Measurements from ENCODE around the gene SLC9A3. TPM values are rescaled to one million over a fixed set of nuclear protein-coding genes. Genes with fewer than 3 reads are reported as not detected.
A peak's percentile ranks its signal among the peaks of the same experiment; 100 is the strongest.

Gene SLC9A3
- total RNA-seq, 2 experiments from 2014 or later, result 1.2 to 1.6 TPM

GRCh38 chr5:433836-434235, 90.4 kb downstream of the SLC9A3 start:
- POLR2A ChIA-PET, result no interaction called here
- no peaks in the 10 kb centered on the region for H3K27me3 Mint-ChIP-seq
- no peak overlapping the region for H3K4me3 Mint-ChIP-seq
- CTCF ChIA-PET, result no interaction called here
- H3K36me3 Mint-ChIP-seq (ENCODE audit: low read depth), result peaks cover 4% of the 10 kb centered on the region
- H3K4me1 Mint-ChIP-seq, result no peaks in the 10 kb centered on the region
- DNase-seq, result no peak
- H3K27ac Mint-ChIP-seq, result no peak overlapping the region
- no peaks in the 10 kb centered on the region for H3K9me3 Mint-ChIP-seq

DNA sequence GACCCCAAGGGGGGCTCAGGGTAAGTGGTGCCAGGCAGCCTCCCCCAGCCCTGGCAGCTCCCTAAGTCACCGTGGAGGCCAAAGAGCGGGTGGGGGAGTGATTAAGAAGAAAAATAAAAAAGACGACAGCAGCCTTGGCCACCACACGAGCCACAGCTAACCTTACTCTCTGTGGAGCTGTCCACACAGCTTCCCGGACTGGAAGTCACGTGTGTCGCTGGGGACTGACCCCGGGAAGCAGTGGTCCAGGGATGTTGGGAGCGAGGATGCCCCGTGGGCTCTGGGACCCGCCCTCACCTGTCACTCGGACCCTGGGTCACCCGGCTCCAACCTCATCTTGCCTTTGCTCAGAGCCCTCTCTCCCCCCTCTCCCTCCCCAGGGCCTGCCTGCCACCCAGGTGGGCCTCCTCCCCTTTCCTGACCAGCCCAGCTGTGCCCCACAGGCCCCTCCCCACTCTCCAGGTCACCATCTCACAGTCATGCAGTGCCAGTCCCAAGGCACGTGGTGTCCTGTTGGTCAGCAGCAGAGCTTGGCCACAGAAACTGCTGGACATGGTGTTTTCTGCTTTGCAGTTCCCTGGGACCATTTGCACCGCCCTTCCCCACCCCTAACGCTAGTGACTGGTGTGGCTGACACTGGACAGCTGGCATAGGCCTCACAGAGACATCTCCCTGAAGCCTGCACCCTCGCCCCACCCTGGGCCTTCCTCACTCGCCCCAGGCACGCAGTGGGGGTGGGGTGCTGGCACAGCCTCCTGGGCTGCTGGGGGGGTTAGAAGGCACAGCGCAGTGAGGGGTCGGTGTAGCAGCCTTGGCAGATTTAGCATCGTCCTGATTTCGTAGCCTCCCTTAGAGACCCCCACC, 91.1 kb downstream of the SLC9A3 start:
- no peak overlapping the region for H3K4me3 Mint-ChIP-seq
- DNase-seq, result peak; percentile 14
- no peaks in the 10 kb centered on the region for H3K9me3 Mint-ChIP-seq
- H3K36me3 Mint-ChIP-seq (ENCODE audit: low read depth), result peaks cover 4% of the 10 kb centered on the region
- ChIA-PET POLR2A (no interaction called here), CTCF (interaction anchor here (3.1 kb wide), 1 partner anchor 116 kb away, joined by 34 read pairs; no protein-coding TSS in a partner anchor)
- no peaks in the 10 kb centered on the region for H3K27me3 Mint-ChIP-seq
- no peaks in the 10 kb centered on the region for H3K4me1 Mint-ChIP-seq
- H3K27ac Mint-ChIP-seq, result no peak overlapping the region

- H3K4me3 Mint-ChIP-seq, result no peak overlapping the region
- no peaks in the 10 kb centered on the region for H3K4me1 Mint-ChIP-seq
- ChIA-PET CTCF (interaction anchor here (1.4 to 3.1 kb wide), 4 partner anchors 10 to 244 kb away, joined by 3 to 34 read pairs (median 7); no protein-coding TSS in a partner anchor), POLR2A (no interaction called here)
- H3K27ac Mint-ChIP-seq, result no peak overlapping the region
- peaks cover 8% of the 10 kb centered on the region for H3K36me3 Mint-ChIP-seq (ENCODE audit: low read depth)
- no peaks in the 10 kb centered on the region for H3K9me3 Mint-ChIP-seq
- peak; percentile 12 for DNase-seq
- H3K27me3 Mint-ChIP-seq, result no peaks in the 10 kb centered on the region
These were observed 91.9 kb downstream of the SLC9A3 start for GRCh38 chr5:432201-432927.

GRCh38 chr5:431711-432050, 92.6 kb downstream of the SLC9A3 start:
- peaks cover 8% of the 10 kb centered on the region for H3K36me3 Mint-ChIP-seq (ENCODE audit: low read depth)
- H3K4me1 Mint-ChIP-seq, result no peaks in the 10 kb centered on the region
- no peak overlapping the region for H3K4me3 Mint-ChIP-seq
- no peaks in the 10 kb centered on the region for H3K9me3 Mint-ChIP-seq
- ChIA-PET POLR2A (interaction anchor here (0.7 to 1.2 kb wide), 2 partner anchors 10 to 115 kb away, joined by 3 to 5 read pairs; no protein-coding TSS in a partner anchor), CTCF (interaction anchor here (0.6 to 3.1 kb wide), 11 partner anchors 10 to 243 kb away, joined by 3 to 34 read pairs (median 4); partner anchors contain the start of gene PDCD6)
- no peaks in the 10 kb centered on the region for H3K27me3 Mint-ChIP-seq
- peak; percentile 14 for DNase-seq
- no peak overlapping the region for H3K27ac Mint-ChIP-seq

- Mint-ChIP-seq H3K9me3 (no peaks in the 10 kb centered on the region), H3K4me1 (peaks cover 3% of the 10 kb centered on the region), H3K36me3 (ENCODE audit: low read depth) (peaks cover 8% of the 10 kb centered on the region), H3K27me3 (no peaks in the 10 kb centered on the region), H3K4me3 (no peak overlapping the region), H3K27ac (no peak overlapping the region)
- ChIA-PET CTCF (interaction anchor here (0.6 to 3.1 kb wide), 12 partner anchors 11 to 242 kb away, joined by 3 to 34 read pairs (median 4); partner anchors contain the start of gene PDCD6), POLR2A (interaction anchor here (0.7 to 1.2 kb wide), 2 partner anchors 11 to 114 kb away, joined by 3 to 5 read pairs; no protein-coding TSS in a partner anchor)
- peak; percentile 48 for DNase-seq
These were observed 93.1 kb downstream of the SLC9A3 start for GRCh38 chr5:431001-431710.

DNA sequence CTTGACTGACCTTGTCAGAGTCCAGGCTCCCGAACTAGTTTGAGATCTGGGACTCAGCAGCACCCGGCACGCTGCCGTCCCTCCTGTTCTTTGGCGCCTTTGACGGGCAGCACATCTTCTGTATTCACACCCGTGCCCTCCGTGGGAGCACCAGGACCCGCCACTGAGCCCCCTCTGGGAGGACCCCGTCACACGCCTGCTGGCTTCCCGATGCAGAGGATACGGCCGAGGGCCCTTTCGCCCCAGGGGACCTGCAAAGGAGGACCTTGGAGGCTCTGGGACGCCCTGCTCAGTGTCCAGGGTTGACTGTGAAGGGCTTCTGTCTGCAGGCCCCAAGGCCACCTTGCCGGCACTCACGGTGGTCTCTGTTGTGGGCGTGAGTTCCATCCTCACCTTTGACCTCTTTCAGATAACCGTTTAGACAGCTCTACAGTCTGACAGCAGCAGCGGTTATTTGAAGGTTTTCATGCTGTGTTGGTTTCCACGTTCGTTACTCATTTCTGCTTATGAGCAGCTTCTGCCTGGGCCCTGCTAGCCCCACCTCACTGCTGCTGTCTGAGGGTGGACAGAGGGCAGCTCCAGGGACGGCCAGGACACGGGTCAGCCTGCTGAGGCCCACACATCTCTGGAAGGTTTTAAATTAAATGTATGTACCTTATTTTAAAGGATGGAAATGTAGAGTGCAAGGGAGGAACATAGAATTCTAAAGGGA, 93.9 kb downstream of the SLC9A3 start:
- Mint-ChIP-seq H3K4me1 (peaks cover 7% of the 10 kb centered on the region), H3K27me3 (no peaks in the 10 kb centered on the region), H3K4me3 (no peak overlapping the region), H3K27ac (no peak overlapping the region), H3K9me3 (no peaks in the 10 kb centered on the region), H3K36me3 (ENCODE audit: low read depth) (peaks cover 8% of the 10 kb centered on the region)
- DNase-seq, result peak; percentile 15
- CTCF ChIA-PET, result interaction anchor here (0.9 to 3.1 kb wide), 7 partner anchors 17 to 242 kb away, joined by 3 to 34 read pairs (median 5); no protein-coding TSS in a partner anchor
- POLR2A ChIA-PET, result interaction anchor here (1.2 kb wide), 1 partner anchor 11 kb away, joined by 3 read pairs; no protein-coding TSS in a partner anchor

- Mint-ChIP-seq H3K27ac (no peak overlapping the region), H3K27me3 (no peaks in the 10 kb centered on the region), H3K36me3 (ENCODE audit: low read depth) (peaks cover 8% of the 10 kb centered on the region), H3K4me3 (no peak overlapping the region), H3K9me3 (no peaks in the 10 kb centered on the region), H3K4me1 (peaks cover 12% of the 10 kb centered on the region)
- POLR2A ChIA-PET, result no interaction called here
- DNase-seq, result peak; percentile 11
- CTCF ChIA-PET, result interaction anchor here (1.4 to 3.1 kb wide), 3 partner anchors 109 to 113 kb away, joined by 6 to 34 read pairs (median 8); no protein-coding TSS in a partner anchor
These were observed 94.6 kb downstream of the SLC9A3 start for GRCh38 chr5:429453-430188.

DNA sequence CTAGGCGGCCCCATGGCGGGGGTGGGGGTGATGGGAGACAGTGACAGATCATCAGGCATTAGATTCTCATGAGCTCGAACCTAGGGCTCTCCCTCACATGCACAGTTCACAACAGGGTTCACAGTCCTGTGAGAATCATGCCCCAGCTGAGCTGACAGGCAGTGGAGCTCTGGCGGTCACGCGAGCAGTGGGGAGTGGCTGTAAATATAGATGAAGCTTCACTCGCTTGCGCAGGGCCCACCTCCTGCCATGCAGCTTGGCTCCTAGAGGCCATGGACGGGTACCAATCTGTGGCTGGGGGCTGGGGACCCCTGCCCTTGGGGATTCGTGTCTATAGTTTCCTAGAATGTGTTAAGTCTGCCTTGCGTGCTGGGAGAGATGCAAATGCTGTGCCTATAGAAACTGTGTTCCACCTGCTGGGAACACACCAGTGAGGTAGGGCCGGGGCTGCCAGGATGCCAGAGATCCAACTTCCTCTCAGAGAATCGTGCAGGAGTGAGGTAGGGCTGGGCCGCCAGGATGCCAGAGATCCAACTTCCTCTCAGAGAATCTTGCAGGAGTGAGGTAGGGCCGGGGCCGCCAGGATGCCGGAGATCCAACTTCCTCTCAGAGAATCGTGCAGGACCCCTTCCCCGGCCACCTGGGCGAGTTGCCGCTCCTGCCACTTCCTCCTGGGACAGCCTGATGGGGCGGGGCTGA, 95.3 kb downstream of the SLC9A3 start:
- H3K27ac Mint-ChIP-seq, result no peak overlapping the region
- H3K36me3 Mint-ChIP-seq (ENCODE audit: low read depth), result peaks cover 8% of the 10 kb centered on the region
- POLR2A ChIA-PET, result no interaction called here
- no peaks in the 10 kb centered on the region for H3K27me3 Mint-ChIP-seq
- peak; percentile 15 for DNase-seq
- H3K4me1 Mint-ChIP-seq, result peaks cover 14% of the 10 kb centered on the region
- CTCF ChIA-PET, result interaction anchor here (1.4 to 2.8 kb wide), 2 partner anchors 109 to 112 kb away, joined by 6 to 8 read pairs; no protein-coding TSS in a partner anchor
- no peaks in the 10 kb centered on the region for H3K9me3 Mint-ChIP-seq
- no peak overlapping the region for H3K4me3 Mint-ChIP-seq

GRCh38 chr5:428219-428618, 96.0 kb downstream of the SLC9A3 start:
- ChIA-PET POLR2A (no interaction called here), CTCF (interaction anchor here (1.4 to 2.8 kb wide), 2 partner anchors 108 to 111 kb away, joined by 6 to 8 read pairs; no protein-coding TSS in a partner anchor)
- no peaks in the 10 kb centered on the region for H3K27me3 Mint-ChIP-seq
- no peak overlapping the region for H3K27ac Mint-ChIP-seq
- peak; percentile 11 for DNase-seq
- peaks cover 12% of the 10 kb centered on the region for H3K36me3 Mint-ChIP-seq (ENCODE audit: low read depth)
- peaks cover 18% of the 10 kb centered on the region for H3K4me1 Mint-ChIP-seq
- no peak overlapping the region for H3K4me3 Mint-ChIP-seq
- H3K9me3 Mint-ChIP-seq, result no peaks in the 10 kb centered on the region

- POLR2A ChIA-PET, result no interaction called here
- Mint-ChIP-seq H3K27me3 (no peaks in the 10 kb centered on the region), H3K4me1 (peaks cover 23% of the 10 kb centered on the region), H3K9me3 (no peaks in the 10 kb centered on the region), H3K27ac (no peak overlapping the region), H3K4me3 (no peak overlapping the region), H3K36me3 (ENCODE audit: low read depth) (peaks cover 12% of the 10 kb centered on the region)
- DNase-seq, result peak; percentile 14
- CTCF ChIA-PET, result no interaction called here
These were observed 96.7 kb downstream of the SLC9A3 start for GRCh38 chr5:427415-428087.
